Activated CD4-positive, alpha-beta T cell treated with anti-CD3 and anti-CD28 coated beads for 48 hours (primary cell): ENCODE data around the gene SLC16A13.

Experiments
- DNase-seq: peaks from one replicate; pipeline ENCODE4 v3.0.0-alpha.2; 2020

The SLC16A13 gene

DNA sequence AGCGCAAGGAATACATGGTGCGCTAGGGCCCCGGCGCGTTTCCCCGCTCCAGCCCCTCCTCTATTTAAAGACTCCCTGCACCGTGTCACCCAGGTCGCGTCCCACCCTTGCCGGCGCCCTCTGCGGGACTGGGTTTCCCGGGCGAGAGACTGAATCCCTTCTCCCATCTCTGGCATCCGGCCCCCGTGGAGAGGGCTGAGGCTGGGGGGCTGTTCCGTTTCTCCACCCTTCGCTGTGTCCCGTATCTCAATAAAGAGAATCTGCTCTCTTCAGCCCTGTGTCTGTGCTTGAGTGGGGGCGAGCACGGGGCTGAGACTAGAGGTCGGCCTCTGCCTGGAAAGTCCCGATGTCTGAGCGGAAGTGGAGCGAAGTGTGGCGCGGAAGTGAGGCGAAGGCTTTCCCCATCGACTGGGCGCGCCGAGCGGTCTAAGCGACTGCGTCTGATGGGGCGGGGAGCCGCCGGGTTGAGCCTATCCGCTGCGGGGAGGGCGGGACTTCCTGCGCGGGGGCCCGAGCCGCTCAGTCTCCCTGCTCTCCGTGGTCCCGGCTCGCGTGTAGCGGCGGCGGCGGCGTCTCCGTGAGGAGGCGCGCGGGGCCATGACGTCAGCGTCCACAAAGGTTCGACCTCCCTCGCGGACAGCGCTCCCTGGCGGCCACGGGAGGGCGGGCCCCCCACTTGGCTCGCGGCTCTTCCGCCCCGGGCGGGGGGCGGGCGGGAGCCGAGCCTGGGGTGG, 21.4 kb upstream of the SLC16A13 start:
- DNase-seq = peak; percentile 98

DNA sequence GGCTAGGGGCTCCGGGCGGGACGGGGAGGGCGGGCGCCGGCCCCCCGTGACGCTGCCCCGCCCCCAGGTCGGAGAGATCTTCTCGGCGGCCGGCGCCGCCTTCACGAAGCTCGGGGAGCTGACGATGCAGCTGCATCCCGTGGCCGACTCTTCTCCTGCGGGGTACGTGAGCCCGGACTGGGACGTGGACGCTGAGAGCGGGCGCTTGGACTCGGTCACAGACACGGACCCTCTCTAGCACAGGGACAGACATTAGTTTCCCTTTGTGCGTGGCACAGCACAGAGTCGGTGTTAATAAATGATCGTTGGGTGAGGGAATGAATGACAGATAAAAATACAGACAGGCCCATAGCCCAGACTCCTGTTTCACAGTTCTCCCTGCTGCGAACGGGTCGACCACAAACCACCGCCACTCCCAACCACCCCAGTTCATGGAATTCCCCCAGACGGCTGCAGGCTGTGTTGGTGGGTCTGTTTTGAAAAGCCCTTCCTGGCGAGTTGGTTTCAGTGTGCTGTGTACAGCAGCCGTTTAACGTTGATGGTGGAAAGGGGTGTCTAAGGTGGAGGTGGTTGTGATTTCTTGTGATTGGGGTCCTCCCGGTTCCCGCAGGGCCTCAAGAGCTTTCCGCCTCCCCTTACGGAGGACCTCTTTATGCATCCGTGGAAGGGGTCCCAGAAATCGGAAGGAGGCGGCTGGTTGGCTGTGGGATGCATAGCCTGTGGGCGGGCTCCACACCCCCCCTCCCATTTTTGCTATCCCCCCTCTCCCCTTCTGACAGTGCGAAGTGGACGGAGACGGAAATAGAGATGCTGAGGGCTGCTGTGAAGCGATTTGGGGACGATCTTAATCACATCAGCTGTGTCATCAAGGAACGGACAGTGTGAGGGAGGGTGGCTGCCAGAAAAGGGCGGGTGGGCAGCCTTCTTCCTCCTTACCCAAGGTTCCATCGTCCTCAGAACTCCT, 20.5 kb upstream of the SLC16A13 start:
- peak; percentile 79 for DNase-seq

DNA sequence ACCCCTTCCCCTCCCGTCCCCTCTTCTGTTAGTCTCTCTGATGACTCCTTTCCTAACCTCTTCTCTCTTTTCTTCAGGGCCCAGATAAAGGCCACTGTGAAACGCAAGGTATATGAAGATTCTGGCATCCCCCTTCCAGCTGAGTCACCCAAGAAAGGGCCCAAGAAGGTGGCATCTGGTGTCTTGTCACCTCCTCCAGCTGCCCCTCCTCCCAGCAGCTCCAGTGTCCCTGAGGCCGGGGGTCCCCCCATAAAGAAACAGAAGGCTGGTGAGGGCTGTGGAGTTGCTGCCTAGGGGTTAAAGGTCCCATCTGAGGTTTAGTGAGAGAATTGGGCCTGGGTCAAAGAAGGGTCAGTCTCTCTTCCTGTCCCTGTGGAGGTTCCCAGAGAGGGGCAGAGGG, 19.4 kb upstream of the SLC16A13 start:
- peak; percentile 27 for DNase-seq

DNA sequence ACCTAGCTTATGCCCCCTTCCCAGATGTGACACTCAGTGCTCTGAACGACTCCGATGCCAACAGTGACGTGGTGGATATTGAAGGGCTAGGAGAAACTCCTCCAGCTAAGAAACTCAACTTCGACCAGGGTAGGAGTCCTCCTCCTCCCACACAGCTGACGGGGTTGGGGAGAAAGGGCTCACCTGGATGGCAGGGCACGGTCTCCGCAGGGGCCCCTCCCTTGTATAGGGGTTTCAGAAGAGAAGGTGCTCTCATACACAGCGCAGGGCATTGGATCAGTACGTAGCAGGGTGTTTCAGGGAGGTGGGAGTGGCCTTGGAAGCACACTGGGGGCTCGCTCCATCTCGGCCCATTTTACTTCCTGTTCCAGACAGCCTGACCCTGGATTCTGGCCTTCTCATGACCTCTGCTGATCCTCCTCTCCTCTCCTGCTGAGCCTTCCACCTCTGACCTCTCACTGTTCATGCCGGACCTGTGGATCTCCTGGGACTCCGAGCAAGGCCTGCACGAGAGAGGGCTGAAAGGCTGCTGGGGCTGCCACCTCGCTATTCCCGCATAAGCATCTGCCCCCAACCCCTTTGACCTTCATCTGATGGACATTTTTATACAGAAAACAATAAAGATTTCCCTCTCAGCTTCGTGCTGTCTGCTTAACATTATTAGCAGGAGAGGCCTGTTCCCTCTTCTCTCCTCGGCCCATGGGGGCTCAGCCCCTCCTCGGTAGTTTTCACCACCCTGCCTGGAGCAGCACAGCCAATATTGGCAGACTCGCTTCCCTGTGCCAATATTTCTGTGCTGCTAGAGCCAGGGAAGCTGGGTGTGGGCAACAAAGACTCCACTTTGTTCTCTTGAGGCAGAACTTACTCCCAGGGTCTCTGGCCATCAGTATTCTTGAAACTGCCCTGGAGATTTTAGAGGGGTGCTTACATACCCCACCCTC, 18.7 kb upstream of the SLC16A13 start:
- DNase-seq = no peak

DNA sequence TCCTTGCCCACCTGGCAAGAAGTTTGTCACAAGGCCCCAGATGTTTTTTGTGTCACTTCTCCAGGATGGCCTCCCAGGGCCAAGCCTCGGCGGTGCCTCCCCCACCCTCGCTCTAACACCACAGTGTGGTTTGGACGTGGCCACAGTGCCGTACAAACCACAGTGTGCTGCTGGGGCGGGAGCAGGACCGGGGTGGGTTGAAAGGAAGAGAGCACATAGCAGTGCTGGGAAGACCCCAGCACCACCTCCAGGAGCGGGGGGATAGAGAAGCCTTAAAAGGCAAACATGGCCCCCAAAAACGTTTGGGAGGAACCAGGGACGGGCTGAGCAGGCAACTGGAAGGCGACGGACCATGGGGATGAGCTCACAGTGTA, 18.0 kb upstream of the SLC16A13 start:
- no peak for DNase-seq

DNA sequence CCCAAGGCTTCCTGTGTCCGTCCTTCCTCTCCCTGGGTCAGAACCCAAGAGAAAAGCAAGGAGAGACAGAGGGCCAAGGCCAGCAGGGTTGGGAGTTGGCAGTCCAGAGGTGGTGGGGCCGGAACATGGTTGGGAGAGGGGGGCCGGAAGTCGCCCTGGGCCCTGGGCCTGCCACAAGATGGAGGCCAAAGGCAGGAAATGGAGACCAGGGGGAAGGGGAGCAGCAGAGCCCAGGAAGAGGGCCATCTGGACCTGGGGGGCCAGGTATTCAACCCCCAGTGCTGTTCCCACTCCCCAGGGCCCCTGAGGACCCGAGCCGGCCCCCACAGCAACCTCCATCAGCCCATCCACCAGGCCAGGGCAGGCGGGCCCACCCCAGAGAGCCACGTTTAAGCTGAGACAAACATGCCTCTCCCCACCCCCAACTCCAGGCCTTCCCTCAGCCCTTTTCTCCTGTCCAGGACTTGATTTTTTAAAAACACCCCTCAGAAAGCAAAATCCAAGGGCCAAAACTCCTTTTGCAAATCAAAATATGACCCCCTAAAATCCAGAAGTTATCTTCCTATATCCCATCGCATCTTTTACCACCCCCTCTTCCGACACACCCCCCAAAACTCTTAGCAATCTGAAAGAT, 17.4 kb upstream of the SLC16A13 start:
- no peak for DNase-seq

DNA sequence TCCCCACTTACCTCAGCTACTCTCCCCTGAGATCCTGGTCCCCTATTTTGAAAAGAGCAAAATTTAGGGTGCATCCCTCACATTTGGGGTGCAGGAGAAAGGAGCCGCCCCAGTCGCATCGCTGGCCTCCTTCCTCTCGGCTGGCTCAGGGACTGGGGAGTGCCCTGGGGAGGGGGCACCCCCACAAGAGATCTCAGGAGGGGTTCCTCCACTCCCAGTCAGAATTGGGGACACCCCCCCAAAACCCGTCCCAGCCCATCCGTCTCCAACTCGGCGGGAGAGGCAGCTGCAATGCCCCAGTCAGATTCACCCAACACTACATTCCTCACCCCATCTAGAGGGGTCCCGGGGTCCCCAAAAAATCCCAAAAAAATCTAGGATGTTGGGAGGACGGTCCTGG, 16.4 kb upstream of the SLC16A13 start:
- DNase-seq = no peak

DNA sequence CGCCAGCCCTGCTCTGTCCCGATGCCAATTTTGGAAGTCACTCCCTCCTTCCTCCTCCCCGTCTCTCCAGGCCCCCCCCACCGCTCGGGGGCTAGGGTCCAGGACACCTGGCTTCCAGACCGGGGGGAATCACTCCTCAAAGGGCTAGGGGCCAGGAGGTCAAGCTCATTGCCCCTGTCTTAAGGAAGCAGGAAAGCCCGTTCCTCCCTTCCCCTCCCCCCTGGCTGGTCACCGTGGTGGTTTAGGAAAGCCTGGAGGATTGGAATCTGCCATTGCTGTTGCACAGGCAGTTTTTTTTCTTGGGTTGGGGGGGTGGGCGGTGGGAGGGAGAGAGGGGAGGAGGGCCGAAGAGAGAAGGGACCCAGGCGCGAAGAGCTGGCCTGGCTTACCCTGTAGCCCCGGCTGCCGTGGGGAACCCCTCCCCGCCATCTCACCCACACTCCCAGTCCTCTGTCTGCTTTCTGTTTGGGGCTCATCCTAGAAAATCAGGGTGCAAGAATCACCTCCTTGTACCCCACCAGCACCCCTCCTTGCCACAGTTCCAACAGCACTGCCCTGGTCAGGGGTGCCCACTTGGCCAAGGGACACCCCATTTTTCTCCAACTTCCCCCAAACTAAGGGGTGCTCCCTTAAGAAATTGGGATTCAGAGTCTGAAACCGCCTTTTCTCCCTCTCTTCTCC, 15.8 kb upstream of the SLC16A13 start:
- DNase-seq = no peak

DNA sequence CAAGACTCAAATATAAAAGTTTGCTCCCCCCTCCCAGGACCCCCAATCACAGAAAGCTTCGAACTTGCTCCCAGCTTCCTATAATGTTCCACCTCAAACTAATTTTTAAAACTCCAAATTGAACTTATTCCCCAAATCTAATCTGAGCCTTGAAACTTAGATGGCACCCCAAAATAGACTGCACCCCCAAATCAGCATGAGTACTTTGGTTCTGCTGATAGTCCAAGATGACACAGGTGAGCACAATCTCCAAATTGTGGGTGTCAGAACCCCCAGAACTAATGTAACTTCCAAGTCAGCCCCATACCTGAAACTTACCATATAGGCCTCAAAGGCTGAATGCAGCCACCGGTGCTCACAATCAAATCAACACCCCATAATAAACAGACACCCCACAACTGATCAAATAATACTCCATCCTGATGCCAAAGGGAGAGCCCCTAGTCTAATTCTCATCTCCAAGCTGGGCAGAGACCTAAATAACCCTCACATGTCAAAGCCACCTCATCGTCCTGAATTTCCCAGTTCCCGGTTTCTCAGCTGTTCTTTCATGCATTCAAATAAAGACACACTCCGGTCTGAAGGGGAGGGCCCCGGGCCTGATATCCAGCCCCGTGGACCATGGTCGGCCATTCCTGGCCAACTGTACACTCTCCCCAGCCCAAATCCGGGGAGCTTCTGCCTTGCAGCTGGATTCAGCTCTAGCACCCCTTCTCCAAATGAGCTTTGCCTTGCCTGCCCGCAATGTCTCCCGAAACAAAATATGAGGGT, 14.7 kb upstream of the SLC16A13 start:
- no peak for DNase-seq

DNA sequence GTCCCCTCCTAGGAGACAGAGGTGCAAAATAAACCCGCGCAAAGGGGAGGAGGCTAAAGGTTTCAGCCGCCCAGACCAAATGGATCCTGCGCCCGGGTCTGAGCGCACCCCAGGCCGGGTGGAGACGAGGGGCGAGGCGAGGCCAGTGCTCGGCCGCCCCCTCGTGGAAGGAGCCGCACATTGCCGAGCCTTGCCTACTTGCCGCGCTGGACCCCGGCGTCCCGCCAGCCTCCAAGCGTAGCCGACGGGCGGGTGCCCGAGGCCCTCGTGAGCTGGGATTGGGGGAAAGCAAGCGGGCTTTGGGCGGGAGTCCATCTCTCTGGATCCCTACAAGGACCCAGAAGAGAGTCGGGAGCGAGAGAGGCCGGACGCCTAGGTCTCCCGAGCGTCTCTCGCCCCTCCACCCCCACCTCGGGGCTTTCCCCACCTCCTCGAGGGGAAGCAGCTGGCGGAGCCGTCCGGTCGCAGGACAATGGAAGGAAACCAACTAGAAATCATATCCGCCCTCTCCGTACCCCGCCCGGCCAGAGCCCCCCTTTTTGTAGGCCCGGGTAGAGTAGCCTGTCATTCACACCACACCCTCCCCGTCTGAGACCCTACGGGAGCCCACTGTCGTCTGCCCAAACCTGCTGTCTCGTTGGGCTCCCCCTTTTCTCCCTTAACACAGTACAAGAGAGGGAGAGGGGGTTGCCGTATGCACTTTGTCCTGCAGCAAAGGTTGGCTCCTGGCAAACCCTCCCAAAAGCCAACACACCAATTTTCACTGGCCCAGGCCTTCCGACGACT, 13.6 kb upstream of the SLC16A13 start:
- DNase-seq = peak; percentile 87

DNA sequence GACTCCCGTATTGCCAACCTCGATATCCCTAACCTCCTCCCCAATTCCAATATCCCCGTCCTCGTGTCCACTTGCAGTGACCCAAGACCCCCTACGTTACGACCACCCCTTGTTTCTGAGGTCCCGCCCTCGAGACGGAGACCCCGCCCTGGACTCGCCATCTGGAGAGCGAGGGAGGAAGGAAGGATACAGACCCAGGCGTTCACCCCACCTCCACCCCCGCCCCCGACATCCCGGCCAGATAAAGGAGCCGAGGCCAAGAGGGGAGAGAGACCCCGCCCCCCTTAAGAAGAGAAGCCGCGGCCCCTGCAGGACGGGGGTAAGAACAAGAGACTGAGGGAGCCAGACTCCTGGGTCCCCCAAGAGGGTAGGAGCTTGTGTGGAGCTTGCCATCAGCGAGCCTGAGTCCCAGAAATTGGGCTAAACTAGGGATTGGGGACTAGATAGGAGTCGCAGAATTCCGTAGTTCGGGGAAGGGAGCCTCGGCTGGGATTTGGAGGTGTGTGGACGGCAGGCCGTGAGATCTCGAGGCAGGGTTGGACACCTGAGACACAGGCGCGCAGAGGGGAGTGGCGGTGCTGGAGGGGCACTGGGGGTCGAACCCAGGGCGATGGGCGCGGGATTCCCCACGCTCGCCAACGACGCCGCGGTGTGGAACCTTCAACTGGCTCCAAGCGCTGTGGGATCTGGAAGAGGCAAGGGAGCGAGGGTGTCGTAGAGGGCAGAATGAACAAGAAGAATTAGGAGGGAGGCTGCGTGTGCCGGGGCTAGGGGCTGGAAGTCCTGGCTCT, 12.8 kb upstream of the SLC16A13 start, which contains the start of gene BCL6B:
BCL6B (plus strand) TSS at position 270 of the 791 bp plus-strand sequence. CDS start 622 bp downstream, outside the sequence.
- DNase-seq = no peak

DNA sequence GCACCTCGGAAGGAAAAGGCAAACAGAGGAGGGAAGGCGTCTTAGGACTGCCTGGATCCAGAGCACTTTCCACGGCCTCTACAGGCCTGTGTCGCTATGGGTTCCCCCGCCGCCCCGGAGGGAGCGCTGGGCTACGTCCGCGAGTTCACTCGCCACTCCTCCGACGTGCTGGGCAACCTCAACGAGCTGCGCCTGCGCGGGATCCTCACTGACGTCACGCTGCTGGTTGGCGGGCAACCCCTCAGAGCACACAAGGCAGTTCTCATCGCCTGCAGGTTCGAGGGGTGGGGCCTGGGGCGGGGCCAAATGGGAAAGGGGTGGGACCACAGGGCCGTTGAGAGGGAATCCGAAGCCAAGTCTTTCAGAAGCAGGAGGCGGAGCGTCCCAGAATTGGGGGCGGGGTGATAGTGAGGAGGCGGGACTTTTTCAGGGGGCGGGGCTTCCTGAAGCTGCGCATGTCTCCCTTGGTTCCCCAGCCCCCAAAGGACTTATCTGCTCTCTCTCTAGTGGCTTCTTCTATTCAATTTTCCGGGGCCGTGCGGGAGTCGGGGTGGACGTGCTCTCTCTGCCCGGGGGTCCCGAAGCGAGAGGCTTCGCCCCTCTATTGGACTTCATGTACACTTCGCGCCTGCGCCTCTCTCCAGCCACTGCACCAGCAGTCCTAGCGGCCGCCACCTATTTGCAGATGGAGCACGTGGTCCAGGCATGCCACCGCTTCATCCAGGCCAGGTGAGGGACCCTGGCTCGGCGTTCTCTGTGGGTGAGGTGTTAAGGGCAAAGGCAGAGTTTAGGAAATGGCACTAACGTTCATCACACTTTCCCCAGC, 12.0 kb upstream of the SLC16A13 start:
- DNase-seq = peak; percentile 97

DNA sequence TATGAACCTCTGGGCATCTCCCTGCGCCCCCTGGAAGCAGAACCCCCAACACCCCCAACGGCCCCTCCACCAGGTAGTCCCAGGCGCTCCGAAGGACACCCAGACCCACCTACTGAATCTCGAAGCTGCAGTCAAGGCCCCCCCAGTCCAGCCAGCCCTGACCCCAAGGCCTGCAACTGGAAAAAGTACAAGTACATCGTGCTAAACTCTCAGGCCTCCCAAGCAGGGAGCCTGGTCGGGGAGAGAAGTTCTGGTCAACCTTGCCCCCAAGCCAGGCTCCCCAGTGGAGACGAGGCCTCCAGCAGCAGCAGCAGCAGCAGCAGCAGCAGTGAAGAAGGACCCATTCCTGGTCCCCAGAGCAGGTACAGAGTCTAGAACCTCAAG, 11.4 kb upstream of the SLC16A13 start:
- no peak for DNase-seq

DNA sequence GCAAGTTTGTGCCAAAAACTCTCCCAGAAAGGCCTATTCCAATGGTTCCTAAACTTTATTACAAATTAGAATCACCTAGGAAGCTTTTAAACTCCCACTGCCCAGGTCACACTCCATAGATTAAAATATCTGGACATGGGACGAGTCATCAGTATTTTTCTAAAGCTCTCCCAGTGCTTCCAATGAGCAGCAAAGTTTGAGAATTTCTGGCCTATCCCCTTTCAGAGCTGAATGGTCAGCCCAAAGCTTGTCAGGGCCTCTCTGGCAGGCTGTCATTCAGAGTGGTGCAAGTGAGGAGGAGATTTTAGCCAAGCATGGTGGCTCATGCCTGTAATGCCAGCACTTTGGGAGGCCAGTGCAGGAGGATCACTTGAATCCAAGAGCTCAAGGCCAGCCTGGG, 10.6 kb upstream of the SLC16A13 start:
- DNase-seq = no peak

DNA sequence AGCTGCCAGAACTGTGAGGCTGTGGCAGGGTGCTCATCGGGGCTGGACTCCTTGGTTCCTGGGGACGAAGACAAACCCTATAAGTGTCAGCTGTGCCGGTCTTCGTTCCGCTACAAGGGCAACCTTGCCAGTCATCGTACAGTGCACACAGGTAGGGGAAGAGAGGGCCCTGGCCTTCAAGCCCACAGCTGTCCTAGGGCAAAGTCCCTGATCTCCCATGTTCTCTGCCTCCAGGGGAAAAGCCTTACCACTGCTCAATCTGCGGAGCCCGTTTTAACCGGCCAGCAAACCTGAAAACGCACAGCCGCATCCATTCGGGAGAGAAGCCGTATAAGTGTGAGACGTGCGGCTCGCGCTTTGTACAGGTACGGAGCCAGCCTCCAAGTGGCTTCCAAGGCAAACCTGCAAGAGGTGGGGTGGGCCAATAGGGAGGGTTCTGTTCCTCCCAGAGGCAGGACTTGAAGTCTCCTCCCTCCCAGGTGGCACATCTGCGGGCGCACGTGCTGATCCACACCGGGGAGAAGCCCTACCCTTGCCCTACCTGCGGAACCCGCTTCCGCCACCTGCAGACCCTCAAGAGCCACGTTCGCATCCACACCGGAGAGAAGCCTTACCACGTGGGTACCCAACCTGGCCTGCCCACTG, 9.2 kb upstream of the SLC16A13 start:
- no peak for DNase-seq

DNA sequence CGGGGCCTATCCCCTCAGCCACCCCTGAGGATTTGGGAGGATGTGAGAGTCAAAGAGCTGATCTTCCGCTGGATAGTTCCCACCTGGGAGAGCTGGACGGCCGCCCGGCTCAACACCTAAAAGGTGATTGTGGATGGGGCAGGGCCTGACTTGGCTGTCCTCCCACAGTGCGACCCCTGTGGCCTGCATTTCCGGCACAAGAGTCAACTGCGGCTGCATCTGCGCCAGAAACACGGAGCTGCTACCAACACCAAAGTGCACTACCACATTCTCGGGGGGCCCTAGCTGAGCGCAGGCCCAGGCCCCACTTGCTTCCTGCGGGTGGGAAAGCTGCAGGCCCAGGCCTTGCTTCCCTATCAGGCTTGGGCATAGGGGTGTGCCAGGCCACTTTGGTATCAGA, 8.5 kb upstream of the SLC16A13 start:
- DNase-seq = no peak

DNA sequence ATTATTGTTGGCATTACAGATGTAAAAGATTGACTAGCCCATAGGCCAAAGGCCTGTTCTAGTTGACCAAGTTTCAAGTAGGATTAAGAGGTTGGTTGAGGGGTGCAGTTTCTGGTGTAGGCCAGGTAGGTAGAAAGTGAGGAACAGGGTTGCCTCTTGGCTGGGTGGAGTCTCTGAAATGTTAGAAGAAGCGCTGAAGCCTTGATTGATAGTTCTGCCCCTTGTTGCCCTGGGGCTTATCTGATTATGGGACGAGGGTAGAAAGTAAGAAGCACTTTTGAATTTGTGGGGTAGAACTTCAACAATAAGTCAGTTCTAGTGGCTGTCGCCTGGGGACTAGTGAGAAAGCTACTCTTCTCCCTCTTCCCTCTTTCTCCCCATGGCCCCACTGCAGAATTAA, 6.7 kb upstream of the SLC16A13 start:
- DNase-seq = no peak

DNA sequence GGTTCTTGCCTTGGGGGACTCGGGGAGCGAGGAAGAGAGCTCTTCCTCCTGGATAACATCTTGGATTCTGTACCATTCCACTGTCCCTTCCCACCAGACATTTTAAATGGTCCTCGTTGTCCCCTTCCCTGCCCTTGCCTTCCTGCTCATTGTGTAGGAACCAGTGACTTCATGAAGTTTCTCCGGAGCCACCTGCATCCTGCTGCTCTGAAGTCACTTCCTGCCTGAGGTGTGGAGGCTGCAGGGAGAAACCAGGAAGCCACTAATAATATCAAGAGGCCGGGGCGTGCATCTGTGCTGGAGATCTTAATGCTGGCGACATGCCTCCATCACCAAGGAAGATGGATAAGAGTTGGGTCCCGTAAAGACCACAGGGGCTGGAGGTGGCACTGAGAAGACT, 6.2 kb upstream of the SLC16A13 start:
- DNase-seq = peak; percentile 73
